Measurements from ENCODE around the gene NELL2.

- no peak for TF ChIP-seq PPARA (CRISPR knock-in tag; IDR thresholded peaks at IDR 0.05; ENCODE audit: borderline replicate concordance)
- TF ChIP-seq PATZ1 (CRISPR knock-in tag; IDR thresholded peaks at IDR 0.05; ENCODE audit: borderline replicate concordance), result no peak
- no peak for TF ChIP-seq CSRNP3 (CRISPR knock-in tag; IDR thresholded peaks at IDR 0.05)
- no peak for TF ChIP-seq TOX (CRISPR knock-in tag; IDR thresholded peaks at IDR 0.05; ENCODE audit: borderline replicate concordance)
- TF ChIP-seq POU6F1 (CRISPR knock-in tag; IDR thresholded peaks at IDR 0.05; ENCODE audit: borderline replicate concordance, low read depth), result no peak
- TF ChIP-seq GLIS3 (CRISPR knock-in tag; IDR thresholded peaks at IDR 0.05), result no peak
- no peak for TF ChIP-seq ZFP3 (CRISPR knock-in tag; IDR thresholded peaks at IDR 0.05)
- no peak for TF ChIP-seq ZFP30 (CRISPR knock-in tag; IDR thresholded peaks at IDR 0.05)
- no peak for TF ChIP-seq ARNTL (CRISPR knock-in tag; IDR thresholded peaks at IDR 0.05; ENCODE audit: borderline replicate concordance, low read depth)
- TF ChIP-seq CREB5 (CRISPR knock-in tag; IDR thresholded peaks at IDR 0.05; ENCODE audit: low read depth), result no peak
- TF ChIP-seq BACH2 (CRISPR knock-in tag; IDR thresholded peaks at IDR 0.05; ENCODE audit: borderline replicate concordance), result no peak
- no peak for TF ChIP-seq ZNF70 (CRISPR knock-in tag; IDR thresholded peaks at IDR 0.05)
- no peak for TF ChIP-seq ZC3H10 (CRISPR knock-in tag; IDR thresholded peaks at IDR 0.05)
Measured at GRCh38 chr12:44829045-44829444, 47.1 kb downstream of the NELL2 start.

Data from SK-N-SH treated with all-trans-retinoic acid at 6 μM for 48 hours (cell line).